Large intestine (tissue), 3 donors: ENCODE results near the gene SPATA31C1. TPM values are rescaled to one million over a fixed set of nuclear protein-coding genes. Genes with fewer than 3 reads are reported as not detected.

ENCODE experiments used
- DNase-seq, 2 donors: peaks; one replicate each; pipeline versions ENCODE4 v3.0.0 to v3.0.0-alpha.2; 2013
- H3K27ac ChIP-seq: one replicate; pipeline ENCODE4 v1.5.1; 2013; ENCODE audit warnings: low read length
- H3K27me3 ChIP-seq: 2 replicates; pipeline ENCODE4 v1.6.1; 2013; ENCODE audit warnings: low read length; ENCODE audit not compliant: control insufficient read depth, insufficient read depth
- H3K36me3 ChIP-seq: 2 replicates; pipeline ENCODE4 v1.6.1; 2013; ENCODE audit warnings: low read length; ENCODE audit not compliant: control insufficient read depth, insufficient read depth
- H3K4me1 ChIP-seq: one replicate; pipeline ENCODE4 v1.6.1; 2013; ENCODE audit warnings: low read length; ENCODE audit not compliant: control insufficient read depth, insufficient read depth
- H3K4me3 ChIP-seq: one replicate; pipeline ENCODE4 v1.5.1; 2013; ENCODE audit warnings: low read length
- H3K9me3 ChIP-seq: one replicate; pipeline ENCODE4 v1.6.1; 2013; ENCODE audit warnings: mild to moderate bottlenecking, low read depth, low read length, moderate library complexity; ENCODE audit not compliant: control insufficient read depth
- WGBS: methylation state at CpG from one replicate; pipeline ENCODE4 v1.1.5; 2013; ENCODE audit warnings: low lambda C conversion rate; ENCODE audit not compliant: insufficient coverage; 5-methylcytosine and 5-hydroxymethylcytosine counted together
- polyA plus RNA-seq: library from polyadenylated mRNA; unstranded; fragments of 120-200 nt; gene quantifications from one replicate; pipeline ENCODE4 v1.2.1, GENCODE V29; 2013

The SPATA31C1 gene
- polyA plus RNA-seq, 1 donor: 0.18 TPM

DNA sequence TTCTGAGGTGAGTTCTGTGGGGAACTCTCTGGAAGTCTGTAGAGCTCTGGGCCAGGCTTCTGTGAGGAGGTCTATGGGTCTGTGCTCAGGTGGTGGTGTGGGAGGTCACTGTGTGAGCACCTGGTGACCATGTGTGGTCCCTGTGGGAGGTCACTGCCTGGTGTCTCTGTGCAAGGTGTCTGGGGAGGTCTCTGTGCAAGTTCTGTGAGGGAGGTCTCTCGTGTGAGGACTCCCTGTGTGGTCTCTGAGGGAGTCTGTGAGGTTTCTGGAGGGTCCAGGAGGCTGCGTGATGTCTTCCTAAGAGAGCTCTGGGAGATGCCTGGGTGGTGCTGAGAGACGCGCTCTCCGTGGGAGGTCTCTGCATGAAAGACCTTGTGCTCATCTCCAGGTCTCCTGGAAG is 41.1 kb upstream of the SPATA31C1 start:
- peaks cover 30% of the 10 kb centered on the region for H3K4me1 ChIP-seq
- WGBS: no CpG with 5 or more reads among the region's 5 CpGs
- H3K4me3 ChIP-seq: no peak overlapping the region
- H3K36me3 ChIP-seq: no peaks in the 10 kb centered on the region
- no peak overlapping the region for H3K27ac ChIP-seq
- no peaks in the 10 kb centered on the region for H3K27me3 ChIP-seq
- H3K9me3 ChIP-seq: no peaks in the 10 kb centered on the region
- no peak for DNase-seq

DNA sequence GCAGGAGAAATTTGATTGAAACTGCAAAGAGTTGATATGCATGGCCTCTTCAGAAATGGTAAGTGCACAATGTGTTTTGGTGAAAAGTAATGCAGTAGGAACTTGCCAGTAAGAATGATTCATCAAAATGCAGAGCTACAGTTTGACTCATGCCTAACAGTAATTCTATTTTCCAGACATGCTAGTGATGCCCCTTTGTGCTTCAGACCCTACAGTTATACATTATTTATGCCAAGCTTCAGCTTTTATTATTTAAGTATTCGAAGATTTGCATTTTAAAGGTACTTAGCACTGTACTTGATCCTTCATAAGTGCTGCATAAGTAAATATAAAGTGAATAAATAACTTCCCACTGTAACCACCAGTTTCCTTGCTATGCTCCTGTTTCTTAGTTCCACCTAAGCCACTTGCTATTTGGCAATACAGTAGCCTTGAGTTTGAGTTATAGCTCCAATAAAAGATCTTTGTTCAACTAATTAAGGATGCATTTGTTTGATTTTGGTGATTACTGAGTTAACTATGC is 38.7 kb upstream of the SPATA31C1 start:
- Histone ChIP-seq H3K27me3 (no peaks in the 10 kb centered on the region), H3K4me1 (peaks cover 18% of the 10 kb centered on the region), H3K36me3 (no peaks in the 10 kb centered on the region), H3K9me3 (no peaks in the 10 kb centered on the region), H3K27ac (no peak overlapping the region), H3K4me3 (no peak overlapping the region)
- WGBS: no CpG with 5 or more reads among the region's 1 CpG
- DNase-seq: peak in 1 of 2 donors; percentile 40

DNA sequence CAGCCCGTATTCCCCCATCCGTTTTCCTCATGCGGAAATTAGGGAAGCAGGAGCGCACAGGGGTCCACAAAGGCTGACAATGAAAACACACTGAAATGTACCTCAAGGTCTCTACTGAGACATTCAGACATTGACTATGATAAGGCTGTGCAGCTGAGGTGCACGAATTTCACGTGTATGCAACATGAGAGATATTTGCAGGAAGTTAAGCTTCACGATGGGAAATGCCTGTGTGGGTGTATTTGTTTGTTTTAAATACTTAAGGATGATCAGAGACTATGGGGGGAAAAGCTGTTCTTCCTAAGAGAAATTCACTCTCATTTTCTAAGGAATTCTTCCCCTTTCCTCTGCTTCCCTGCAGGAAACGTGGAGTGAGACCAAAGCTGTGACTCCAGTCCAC is 37.6 kb upstream of the SPATA31C1 start:
- DNase-seq: no peak
- peaks cover 8% of the 10 kb centered on the region for H3K4me1 ChIP-seq
- H3K9me3 ChIP-seq: no peaks in the 10 kb centered on the region
- H3K27ac ChIP-seq: no peak overlapping the region
- no peaks in the 10 kb centered on the region for H3K27me3 ChIP-seq
- no CpG with 5 or more reads among the region's 8 CpGs for whole genome bisulfite sequencing
- H3K4me3 ChIP-seq: no peak overlapping the region
- H3K36me3 ChIP-seq: no peaks in the 10 kb centered on the region

GRCh38 chr9:87880683-87881082 is 37.1 kb upstream of the SPATA31C1 start:
- H3K9me3 ChIP-seq: no peaks in the 10 kb centered on the region
- no CpG with 5 or more reads among the region's 6 CpGs for WGBS
- H3K4me1 ChIP-seq: peaks cover 8% of the 10 kb centered on the region
- no peaks in the 10 kb centered on the region for H3K36me3 ChIP-seq
- no peak overlapping the region for H3K4me3 ChIP-seq
- no peak overlapping the region for H3K27ac ChIP-seq
- no peak for DNase-seq
- no peaks in the 10 kb centered on the region for H3K27me3 ChIP-seq

GRCh38 chr9:87882627-87883026 is 35.1 kb upstream of the SPATA31C1 start, which contains the start of gene SPATA31E1:
SPATA31E1 (plus strand) TSS chr9:87882877; CDS start chr9:87882892, 15 bp downstream.
- Histone ChIP-seq H3K36me3 (no peaks in the 10 kb centered on the region), H3K4me3 (no peak within 1 kb of the TSS), H3K27me3 (no peaks in the 10 kb centered on the region), H3K4me1 (peaks cover 14% of the 10 kb centered on the region), H3K9me3 (peaks cover 3% of the 10 kb centered on the region), H3K27ac (no peak within 1 kb of the TSS)
- no peak for DNase-seq
- WGBS: no CpG with 5 or more reads among the region's 5 CpGs

- no peak for DNase-seq
Measured at GRCh38 chr9:87883274-87883673, 34.5 kb upstream of the SPATA31C1 start.

GRCh38 chr9:87883990-87884389 is 33.8 kb upstream of the SPATA31C1 start:
- WGBS: no CpG with 5 or more reads among the region's 8 CpGs

More at GRCh38 chr9:87883274-87883673, 34.5 kb upstream of the SPATA31C1 start:
- no peak overlapping the region for H3K4me3 ChIP-seq
- peaks cover 3% of the 10 kb centered on the region for H3K9me3 ChIP-seq
- peaks cover 20% of the 10 kb centered on the region for H3K4me1 ChIP-seq
- no CpG with 5 or more reads among the region's 6 CpGs for WGBS
- H3K27me3 ChIP-seq: no peaks in the 10 kb centered on the region
- no peak overlapping the region for H3K27ac ChIP-seq
- no peaks in the 10 kb centered on the region for H3K36me3 ChIP-seq

GRCh38 chr9:87884578-87885459 is 32.9 kb upstream of the SPATA31C1 start:
- Histone ChIP-seq H3K4me1 (peaks cover 23% of the 10 kb centered on the region), H3K9me3 (peaks cover 3% of the 10 kb centered on the region), H3K4me3 (no peak overlapping the region), H3K27me3 (no peaks in the 10 kb centered on the region), H3K27ac (no peak overlapping the region), H3K36me3 (no peaks in the 10 kb centered on the region)
- WGBS: no CpG with 5 or more reads among the region's 17 CpGs
- DNase-seq: no peak

More at GRCh38 chr9:87883990-87884389, 33.8 kb upstream of the SPATA31C1 start:
- peaks cover 3% of the 10 kb centered on the region for H3K9me3 ChIP-seq
- no peaks in the 10 kb centered on the region for H3K27me3 ChIP-seq
- no peaks in the 10 kb centered on the region for H3K36me3 ChIP-seq
- peaks cover 23% of the 10 kb centered on the region for H3K4me1 ChIP-seq
- no peak for DNase-seq
- no peak overlapping the region for H3K27ac ChIP-seq
- no peak overlapping the region for H3K4me3 ChIP-seq

DNA sequence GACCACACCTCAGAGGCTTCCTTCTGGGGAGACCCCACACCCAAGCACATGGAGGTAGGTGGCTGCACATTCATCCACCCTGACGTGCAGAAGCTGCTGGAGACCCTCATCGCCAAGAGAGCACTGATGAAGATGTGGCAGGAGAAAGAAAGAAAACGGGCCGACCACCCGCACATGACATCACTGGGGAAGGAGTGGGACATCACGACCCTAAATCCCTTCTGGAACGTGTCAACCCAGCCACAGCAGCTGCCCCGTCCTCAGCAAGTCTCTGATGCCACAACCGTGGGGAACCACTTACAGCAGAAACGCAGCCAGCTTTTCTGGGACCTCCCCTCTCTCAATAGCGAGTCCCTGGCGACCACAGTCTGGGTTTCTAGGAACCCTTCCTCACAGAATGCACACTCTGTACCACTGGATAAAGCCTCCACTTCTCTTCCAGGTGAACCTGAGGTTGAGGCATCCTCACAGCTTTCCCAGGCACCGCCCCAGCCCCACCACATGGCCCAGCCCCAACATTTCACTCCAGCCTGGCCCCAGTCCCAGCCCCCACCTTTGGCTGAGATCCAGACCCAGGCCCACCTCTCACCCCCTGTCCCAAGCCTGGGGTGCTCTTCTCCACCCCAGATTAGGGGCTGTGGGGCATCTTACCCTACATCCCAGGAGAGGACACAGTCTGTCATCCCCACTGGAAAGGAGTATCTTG is 32.1 kb upstream of the SPATA31C1 start:
- Histone ChIP-seq H3K9me3 (peaks cover 3% of the 10 kb centered on the region), H3K4me1 (peaks cover 23% of the 10 kb centered on the region), H3K36me3 (no peaks in the 10 kb centered on the region), H3K27ac (no peak overlapping the region), H3K4me3 (no peak overlapping the region), H3K27me3 (no peaks in the 10 kb centered on the region)
- no peak for DNase-seq
- WGBS: no CpG with 5 or more reads among the region's 13 CpGs

DNA sequence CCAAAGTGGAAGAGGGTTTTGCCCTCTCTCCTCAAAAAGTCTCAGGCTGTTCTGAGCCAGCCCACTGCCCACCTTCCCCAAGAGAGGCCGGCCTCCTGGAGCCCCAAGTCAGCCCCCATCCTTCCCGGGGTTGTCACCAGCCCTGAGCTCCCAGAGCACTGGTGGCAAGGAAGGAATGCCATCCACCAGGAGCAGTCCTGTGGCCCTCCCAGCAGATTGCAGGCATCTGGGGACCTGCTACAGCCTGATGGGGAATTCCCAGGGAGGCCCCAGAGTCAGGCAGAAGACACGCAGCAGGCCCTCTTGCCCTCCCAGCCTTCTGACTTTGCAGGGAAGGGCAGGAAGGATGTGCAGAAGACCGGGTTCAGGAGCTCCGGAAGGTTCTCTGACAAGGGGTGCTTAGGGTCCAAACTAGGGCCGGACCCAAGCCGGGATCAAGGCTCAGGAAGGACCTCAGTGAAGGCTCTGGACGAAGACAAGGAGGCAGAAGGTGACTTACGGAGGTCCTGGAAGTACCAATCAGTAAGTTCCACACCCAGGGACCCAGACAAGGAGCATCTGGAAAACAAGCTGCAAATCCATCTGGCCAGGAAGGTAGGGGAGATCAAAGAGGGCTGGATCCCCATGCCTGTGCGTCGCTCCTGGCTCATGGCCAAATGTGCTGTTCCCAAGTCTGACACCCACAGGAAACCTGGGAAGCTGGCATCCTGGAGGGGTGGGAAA is 31.4 kb upstream of the SPATA31C1 start:
- Histone ChIP-seq H3K4me3 (no peak overlapping the region), H3K9me3 (peaks cover 3% of the 10 kb centered on the region), H3K27me3 (no peaks in the 10 kb centered on the region), H3K36me3 (no peaks in the 10 kb centered on the region), H3K4me1 (peaks cover 23% of the 10 kb centered on the region), H3K27ac (no peak overlapping the region)
- no CpG with 5 or more reads among the region's 11 CpGs for WGBS
- no peak for DNase-seq
